ENCODE data around the gene TARBP1. TPM values are rescaled to one million over a fixed set of nuclear protein-coding genes. Genes with fewer than 3 reads are reported as not detected.
"Not testable (repeated sequence)": the region's sequence is repeated elsewhere in the genome, so short reads cannot be mapped to it uniquely, and the experiment has no call there.

Gene TARBP1
- total and polyA plus RNA-seq, 7 experiments from 2014 or later = 22.9 to 49.6 (median 46.7) TPM

DNA sequence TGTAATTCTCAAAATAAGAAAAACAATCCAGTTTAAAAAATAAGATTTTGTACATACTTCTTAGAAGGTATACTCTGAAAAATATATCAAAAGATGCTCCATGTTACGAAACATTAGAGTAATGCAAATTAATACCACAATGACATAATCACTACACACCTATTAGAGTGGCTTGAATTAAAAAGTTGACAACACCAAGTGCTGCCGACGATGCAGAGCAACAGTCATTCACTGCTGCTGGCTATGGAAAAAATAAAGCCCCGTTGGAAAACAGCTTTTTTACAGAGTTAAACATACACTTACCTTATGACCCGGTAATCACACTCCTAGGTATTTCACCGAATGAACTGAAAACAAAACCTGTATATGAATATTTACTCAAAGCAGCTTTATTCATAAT lies 90.9 kb downstream of the TARBP1 start:
- intact Hi-C loops (cut with micrococcal nuclease) = no loop called here
- POLR2A ChIA-PET = interaction anchor here (1.0 to 1.8 kb wide), 4 partner anchors 11 to 21 kb away, joined by 3 to 7 read pairs (median 5); partner anchors contain the start of gene COA6
- no peak overlapping the region for H3K4me3 Mint-ChIP-seq

DNA sequence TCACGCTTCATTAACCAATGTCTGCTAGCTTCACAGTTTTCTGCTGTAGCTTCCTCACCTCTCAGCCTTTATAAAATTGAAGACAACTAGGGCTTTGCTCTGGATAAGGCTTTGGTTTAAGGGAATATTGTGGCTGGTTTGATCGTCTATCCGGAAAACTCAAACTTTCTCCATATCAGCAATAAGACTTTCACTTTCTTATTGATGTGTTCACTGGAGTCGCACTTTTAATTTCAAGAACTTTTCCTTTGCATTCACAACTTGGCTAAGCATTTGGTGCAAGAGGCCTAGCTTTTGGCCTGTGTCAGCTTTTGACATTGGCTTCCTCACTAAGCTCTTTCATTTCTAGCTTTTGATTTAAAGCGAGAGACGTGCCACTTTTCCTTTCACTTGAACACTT lies 92.9 kb downstream of the TARBP1 start:
- no peaks in the 10 kb centered on the region for H3K27me3 Mint-ChIP-seq
- peak overlapping the region in 5 of 9 donors; percentile 12 to 55 (median 38) for H3K27ac Mint-ChIP-seq
- Histone ChIP-seq H3K4me1 (ENCODE audit: control insufficient read depth in 2 of 2, insufficient read depth in 2 of 2, low read length in 2 of 2) (no peaks in the 10 kb centered on the region), H3K4me3 (ENCODE audit: low read length) (no peak overlapping the region), H3K9me3 (ENCODE audit: control insufficient read depth in 2 of 3, low read length in 3 of 3) (no peaks in the 10 kb centered on the region), H3K27me3 (ENCODE audit: control insufficient read depth in 2 of 2, insufficient read depth in 2 of 2, low read length in 2 of 2) (no peaks in the 10 kb centered on the region), H3K27ac (ENCODE audit: low read depth, low read length) (no peak overlapping the region), H3K36me3 (ENCODE audit: control insufficient read depth in 2 of 3, insufficient read depth in 3 of 3, low read length in 3 of 3) (no peaks in the 10 kb centered on the region)
- no peaks in the 10 kb centered on the region for H3K9me3 Mint-ChIP-seq
- ChIA-PET CTCF (interaction anchor here (0.6 to 1.0 kb wide), 2 partner anchors 11 to 114 kb away, joined by 3 to 5 read pairs; no protein-coding TSS in a partner anchor), POLR2A (interaction anchor here (1.1 to 1.4 kb wide), 2 partner anchors 13 to 22 kb away, joined by 3 to 6 read pairs; partner anchors contain the start of gene COA6)
- H3K36me3 Mint-ChIP-seq = peaks cover 0 to 31% (median 17%) of the 10 kb centered on the region in 5 donors
- no peak for ATAC-seq
- H3K4me1 Mint-ChIP-seq = peaks cover 6 to 21% (median 13%) of the 10 kb centered on the region in 7 donors
- no peak for DNase-seq
- H3K4me3 Mint-ChIP-seq = peak overlapping the region in 1 of 10 donors; percentile 35
- intact Hi-C loops (cut with micrococcal nuclease) = no loop called here

More for the DNA sequence above, 90.9 kb downstream of the TARBP1 start:
- Mint-ChIP-seq H3K4me1 (peaks cover 0 to 7% (median under 1%) of the 10 kb centered on the region in 7 donors), H3K36me3 (peaks cover 0 to 33% (median 18%) of the 10 kb centered on the region in 5 donors), H3K9me3 (no peaks in the 10 kb centered on the region), H3K27ac (peak overlapping the region in 1 of 9 donors; percentile 56), H3K27me3 (no peaks in the 10 kb centered on the region)
- DNase-seq (no peak), ATAC-seq (no peak)
- Histone ChIP-seq H3K9me3 (ENCODE audit: control insufficient read depth in 2 of 3, low read length in 3 of 3) (no peaks in the 10 kb centered on the region), H3K4me1 (ENCODE audit: control insufficient read depth in 2 of 2, insufficient read depth in 2 of 2, low read length in 2 of 2) (no peaks in the 10 kb centered on the region), H3K4me3 (ENCODE audit: low read length) (no peak overlapping the region), H3K27me3 (ENCODE audit: control insufficient read depth in 2 of 2, insufficient read depth in 2 of 2, low read length in 2 of 2) (no peaks in the 10 kb centered on the region), H3K27ac (ENCODE audit: low read depth, low read length) (no peak overlapping the region), H3K36me3 (ENCODE audit: control insufficient read depth in 2 of 3, insufficient read depth in 3 of 3, low read length in 3 of 3) (peaks cover 0 to 8% (median 0%) of the 10 kb centered on the region in 3 experiments)
- CTCF ChIA-PET = interaction anchor here (1.0 to 1.4 kb wide), 2 partner anchors 15 to 16 kb away, joined by 3 read pairs; partner anchors contain the start of gene COA6

DNA sequence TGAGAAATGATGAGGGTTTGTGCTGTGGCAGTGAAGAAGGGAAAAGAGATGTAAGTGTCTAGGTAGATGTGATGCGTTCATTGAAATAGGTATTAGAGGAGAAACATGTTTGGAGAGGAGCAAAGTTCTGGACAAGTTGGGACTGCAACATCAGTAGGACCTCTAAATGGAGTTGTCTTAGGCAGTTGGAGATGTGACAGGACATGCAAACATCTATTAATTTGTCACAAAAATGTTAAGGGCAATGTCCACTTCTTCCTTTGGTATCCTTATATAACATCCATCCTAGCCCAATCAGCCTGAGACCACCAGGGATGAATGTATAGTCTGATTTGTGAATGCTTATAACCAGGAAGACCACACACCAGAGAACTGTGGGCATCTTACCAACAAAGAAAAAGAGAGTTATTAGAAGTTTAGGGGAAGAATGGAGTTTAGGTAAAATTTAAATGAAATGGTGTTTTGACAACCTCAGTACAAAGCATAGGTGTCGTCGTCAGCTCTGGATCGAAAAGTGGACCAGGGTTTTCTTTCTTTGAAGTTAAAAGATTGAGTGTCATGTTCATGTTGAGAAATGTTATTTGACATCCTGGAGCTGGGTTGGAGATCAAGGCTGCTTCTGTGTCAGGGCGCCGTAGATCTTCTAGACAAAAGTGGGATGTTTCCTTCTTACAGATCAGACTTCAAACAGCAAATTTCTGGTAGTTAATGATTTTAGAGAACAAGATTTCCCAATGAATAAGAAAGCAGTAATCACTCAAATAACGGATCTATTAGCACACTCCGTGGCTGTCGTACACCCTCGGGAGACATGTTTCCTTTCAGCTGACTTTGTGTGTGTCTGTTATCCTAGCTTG lies 97.1 kb downstream of the TARBP1 start:
- Histone ChIP-seq H3K4me3 (ENCODE audit: low read length) (no peak overlapping the region), H3K36me3 (ENCODE audit: control insufficient read depth in 2 of 3, insufficient read depth in 3 of 3, low read length in 3 of 3) (peaks cover 0 to 29% (median 0%) of the 10 kb centered on the region in 3 experiments), H3K27ac (ENCODE audit: low read depth, low read length) (no peak overlapping the region), H3K4me1 (ENCODE audit: control insufficient read depth in 2 of 2, insufficient read depth in 2 of 2, low read length in 2 of 2) (no peaks in the 10 kb centered on the region), H3K27me3 (ENCODE audit: control insufficient read depth in 2 of 2, insufficient read depth in 2 of 2, low read length in 2 of 2) (no peaks in the 10 kb centered on the region), H3K9me3 (ENCODE audit: control insufficient read depth in 2 of 3, low read length in 3 of 3) (no peaks in the 10 kb centered on the region)
- ChIA-PET POLR2A (interaction anchor here (0.7 to 2.7 kb wide), 3 partner anchors 9 to 26 kb away, joined by 3 to 19 read pairs (median 5); partner anchors contain the start of gene COA6), CTCF (no interaction called here)
- DNase-seq (no peak), ATAC-seq (no peak)
- Mint-ChIP-seq H3K9me3 (peaks cover 0 to 6% (median 0%) of the 10 kb centered on the region in 11 donors), H3K36me3 (peaks cover 9 to 63% (median 41%) of the 10 kb centered on the region in 5 donors), H3K27ac (peak overlapping the region in 7 of 9 donors; percentile 37 to 84 (median 71)), H3K27me3 (no peaks in the 10 kb centered on the region), H3K4me1 (peaks cover 16 to 49% (median 42%) of the 10 kb centered on the region in 7 donors), H3K4me3 (no peak overlapping the region)
- intact Hi-C loops (cut with micrococcal nuclease) = no loop called here

DNA sequence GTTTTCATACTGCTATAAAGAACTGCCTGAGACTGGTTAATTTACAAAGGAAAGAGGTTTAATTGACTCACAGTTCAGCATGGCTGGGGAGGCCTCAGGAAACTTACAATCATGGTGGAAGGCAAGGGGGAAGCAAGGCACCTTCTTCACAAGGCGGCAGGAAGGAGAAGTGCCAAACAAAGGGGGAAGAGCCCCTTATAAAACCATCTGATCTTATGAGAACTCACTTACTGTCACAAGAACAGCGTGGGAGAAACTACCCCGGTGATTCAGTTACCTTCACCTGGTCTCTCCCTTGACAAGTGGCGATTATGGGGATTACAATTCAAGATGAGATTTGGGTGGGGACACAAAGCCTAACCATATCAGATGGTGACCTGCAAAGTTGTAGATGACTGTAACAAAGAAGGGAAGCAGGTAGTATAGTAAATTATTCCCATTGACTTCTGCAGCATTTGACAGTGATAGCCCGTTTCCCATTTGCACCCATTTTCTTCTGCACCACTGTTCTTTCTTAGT lies 99.3 kb downstream of the TARBP1 start:
- DNase-seq; H3K9me3 ChIP-seq (ENCODE audit: control insufficient read depth in 2 of 3, low read length in 3 of 3); H3K4me3 Mint-ChIP-seq; H3K9me3 Mint-ChIP-seq; H3K4me1 ChIP-seq (ENCODE audit: control insufficient read depth in 2 of 2, insufficient read depth in 2 of 2, low read length in 2 of 2); CTCF ChIA-PET; ATAC-seq; H3K27me3 ChIP-seq (ENCODE audit: control insufficient read depth in 2 of 2, insufficient read depth in 2 of 2, low read length in 2 of 2); H3K27me3 Mint-ChIP-seq; H3K27ac ChIP-seq (ENCODE audit: low read depth, low read length); H3K4me3 ChIP-seq (ENCODE audit: low read length): not testable (repeated sequence)
- H3K4me1 Mint-ChIP-seq = peaks cover 25 to 67% (median 58%) of the 10 kb centered on the region in 7 donors
- H3K36me3 ChIP-seq (ENCODE audit: control insufficient read depth in 2 of 3, insufficient read depth in 3 of 3, low read length in 3 of 3) = peaks cover 0 to 38% (median 4%) of the 10 kb centered on the region in 3 experiments
- intact Hi-C loops (cut with micrococcal nuclease) = loop anchor here in 1 of 2 donors (10.0 kb wide), 1 partner anchor 1905 kb away; the partner anchor contains the start of gene ERO1B
- peaks cover 17 to 69% (median 40%) of the 10 kb centered on the region in 5 donors for H3K36me3 Mint-ChIP-seq
- H3K27ac Mint-ChIP-seq = peak overlapping the region in 7 of 9 donors; percentile 1 to 74 (median 35)
- POLR2A ChIA-PET = interaction anchor here (0.8 kb wide), 1 partner anchor 11 kb away, joined by 5 read pairs; no protein-coding TSS in a partner anchor

DNA sequence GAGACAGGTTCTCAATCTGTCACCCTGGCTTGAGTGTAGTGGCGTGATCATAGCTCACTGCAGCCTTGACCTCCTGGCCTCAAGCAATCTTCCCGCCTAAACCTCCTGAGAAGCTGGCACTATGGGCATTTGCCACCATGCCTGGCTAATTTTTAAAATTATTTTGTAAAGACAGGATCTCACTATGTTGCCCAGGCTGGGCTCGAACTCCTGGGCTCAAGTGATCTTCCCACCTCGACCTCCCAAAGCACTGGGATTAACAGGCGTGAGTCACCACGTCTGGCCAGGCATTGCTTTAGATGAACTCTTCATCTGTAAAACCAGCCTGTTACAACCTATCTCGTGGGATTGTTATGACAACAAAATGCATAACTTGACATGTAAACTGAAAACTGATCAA lies 103.3 kb downstream of the TARBP1 start:
- H3K9me3 ChIP-seq (ENCODE audit: control insufficient read depth in 2 of 3, low read length in 3 of 3) = no peaks in the 10 kb centered on the region
- H3K9me3 Mint-ChIP-seq = peaks cover 0 to 6% (median 0%) of the 10 kb centered on the region in 11 donors
- H3K27ac Mint-ChIP-seq = peak overlapping the region in 5 of 9 donors; percentile 17 to 62 (median 31)
- DNase-seq (no peak), ATAC-seq (no peak)
- peaks cover 0 to 48% (median 4%) of the 10 kb centered on the region in 3 experiments for H3K36me3 ChIP-seq (ENCODE audit: control insufficient read depth in 2 of 3, insufficient read depth in 3 of 3, low read length in 3 of 3)
- H3K36me3 Mint-ChIP-seq = peaks cover 17 to 51% (median 38%) of the 10 kb centered on the region in 5 donors
- H3K4me3 Mint-ChIP-seq = peak overlapping the region in 5 of 10 donors; percentile 4 to 93 (median 38)
- no peak overlapping the region for H3K4me3 ChIP-seq (ENCODE audit: low read length)
- H3K27ac ChIP-seq (ENCODE audit: low read depth, low read length) = no peak overlapping the region
- H3K4me1 ChIP-seq (ENCODE audit: control insufficient read depth in 2 of 2, insufficient read depth in 2 of 2, low read length in 2 of 2) = peaks cover 12 to 16% of the 10 kb centered on the region in 2 donors
- ChIA-PET CTCF (no interaction called here), POLR2A (interaction anchor here (0.8 to 5.4 kb wide), 3 partner anchors 30 to 103 kb away, joined by 3 to 124 read pairs (median 19); partner anchors contain the start of gene TARBP1)
- no peaks in the 10 kb centered on the region for H3K27me3 Mint-ChIP-seq
- H3K27me3 ChIP-seq (ENCODE audit: control insufficient read depth in 2 of 2, insufficient read depth in 2 of 2, low read length in 2 of 2) = no peaks in the 10 kb centered on the region
- peaks cover 35 to 83% (median 74%) of the 10 kb centered on the region in 7 donors for H3K4me1 Mint-ChIP-seq
- intact Hi-C loops (cut with micrococcal nuclease) = loop anchor here in 1 of 2 donors (10.0 kb wide), 1 partner anchor 1909 kb away; the partner anchor contains the start of gene ERO1B

DNA sequence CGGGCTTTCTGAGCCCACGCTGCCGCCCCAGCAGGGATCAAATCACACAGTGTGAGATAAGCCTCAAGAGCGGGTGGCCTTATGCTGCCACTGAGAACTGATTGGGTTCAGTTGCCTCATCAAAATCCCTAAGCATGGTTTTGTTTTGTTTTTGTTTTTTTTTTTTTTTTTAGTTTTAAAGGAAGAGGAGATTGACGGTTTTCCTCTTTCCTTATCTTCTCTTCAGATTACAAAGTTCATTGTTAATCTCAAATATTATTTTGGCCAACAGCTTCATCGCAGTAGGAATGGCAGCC lies 105.1 kb downstream of the TARBP1 start:
- H3K4me1 Mint-ChIP-seq = peaks cover 30 to 71% (median 61%) of the 10 kb centered on the region in 7 donors
- Histone ChIP-seq H3K27me3 (ENCODE audit: control insufficient read depth in 2 of 2, insufficient read depth in 2 of 2, low read length in 2 of 2) (no peaks in the 10 kb centered on the region), H3K27ac (ENCODE audit: low read depth, low read length) (peak overlapping the region; percentile 95), H3K36me3 (ENCODE audit: control insufficient read depth in 2 of 3, insufficient read depth in 3 of 3, low read length in 3 of 3) (peaks cover 0 to 36% (median 4%) of the 10 kb centered on the region in 3 experiments), H3K4me1 (ENCODE audit: control insufficient read depth in 2 of 2, insufficient read depth in 2 of 2, low read length in 2 of 2) (peaks cover 12 to 16% of the 10 kb centered on the region in 2 donors), H3K4me3 (ENCODE audit: low read length) (peak overlapping the region; percentile 73), H3K9me3 (ENCODE audit: control insufficient read depth in 2 of 3, low read length in 3 of 3) (no peaks in the 10 kb centered on the region)
- peak overlapping the region; percentile 97 to 100 (median 99) for H3K27ac Mint-ChIP-seq
- H3K27me3 Mint-ChIP-seq = no peaks in the 10 kb centered on the region
- H3K36me3 Mint-ChIP-seq = peaks cover 8 to 34% (median 24%) of the 10 kb centered on the region in 5 donors
- ChIA-PET POLR2A (interaction anchor here (0.6 to 5.4 kb wide), 22 partner anchors 9 to 1131 kb away, joined by 3 to 124 read pairs (median 6); partner anchors contain the start of genes ARID4B, B3GALNT2 and TARBP1), CTCF (interaction anchor here (0.6 to 1.4 kb wide), 5 partner anchors 14 to 781 kb away, joined by 3 to 5 read pairs (median 4); no protein-coding TSS in a partner anchor)
- peak; percentile 33 for ATAC-seq
- DNase-seq = no peak
- H3K4me3 Mint-ChIP-seq = peak overlapping the region; percentile 93 to 100 (median 97)
- intact Hi-C loops (cut with micrococcal nuclease) = loop anchor here (1.0 to 10.0 kb wide), 19 partner anchors 17 to 1911 kb away; partner anchors contain the start of genes ARID4B (in 2 of the 2), B3GALNT2 (in 2 of the 2), GGPS1 (in 2 of the 2) and ERO1B (in 1 of the 2)
- no peaks in the 10 kb centered on the region for H3K9me3 Mint-ChIP-seq

All from naive thymus-derived CD4-positive, alpha-beta T cell (primary cell).